Trophoblast cell (in vitro differentiated cells and primary cell): Measurements from ENCODE around the gene POPDC2.
A peak's percentile ranks its signal among the peaks of the same experiment; 100 is the strongest.

ENCODE experiments used
- DNase-seq, 2 donors: peaks; one replicate each; pipeline ENCODE4 v3.0.0-alpha.2; 2016
- H2AFZ ChIP-seq: 2 replicates; pipeline ENCODE4 v1.6.1; 2013; ENCODE audit warnings: low read length, moderate library complexity, mild to moderate bottlenecking; ENCODE audit not compliant: insufficient read depth, poor library complexity
- H2AK5ac ChIP-seq: 2 replicates; pipeline ENCODE4 v1.6.1; 2013; ENCODE audit warnings: mild to moderate bottlenecking, low read length
- H2BK120ac ChIP-seq: 2 replicates; pipeline ENCODE4 v1.6.1; 2013; ENCODE audit warnings: low read length, mild to moderate bottlenecking, moderate library complexity; ENCODE audit not compliant: insufficient read depth, poor library complexity
- H2BK12ac ChIP-seq: 2 replicates; pipeline ENCODE4 v1.6.1; 2013; ENCODE audit warnings: mild to moderate bottlenecking, low read length, moderate library complexity
- H2BK5ac ChIP-seq: 2 replicates; pipeline ENCODE4 v1.6.1; 2013; ENCODE audit warnings: low read length, low read depth, moderate library complexity, mild to moderate bottlenecking; ENCODE audit not compliant: poor library complexity
- H3K14ac ChIP-seq: 2 replicates; pipeline ENCODE4 v1.6.1; 2013; ENCODE audit warnings: mild to moderate bottlenecking, low read length
- H3K18ac ChIP-seq: 2 replicates; pipeline ENCODE4 v1.6.1; 2013; ENCODE audit warnings: mild to moderate bottlenecking, low read length
- H3K23ac ChIP-seq: 2 replicates; pipeline ENCODE4 v1.6.1; 2013; ENCODE audit warnings: low read length
- H3K27ac ChIP-seq: 2 replicates; pipeline ENCODE4 v1.5.1; 2013; ENCODE audit warnings: low read depth, mild to moderate bottlenecking, inconsistent platforms, low read length, moderate library complexity
- H3K27me3 ChIP-seq: 2 replicates; pipeline ENCODE4 v1.6.1; 2013; ENCODE audit warnings: inconsistent platforms, mild to moderate bottlenecking, low read length, moderate library complexity; ENCODE audit not compliant: insufficient read depth
- H3K36me3 ChIP-seq, 2 experiments: 1 replicate in 1 of 2; 2 replicates in 1 of 2; pipeline ENCODE4 v1.6.1; 2013; ENCODE audit warnings: low read length in 2 of 2, mild to moderate bottlenecking in 2 of 2, moderate library complexity in 1 of 2; ENCODE audit not compliant: insufficient read depth in 2 of 2, control insufficient read depth in 1 of 2
- H3K4ac ChIP-seq: 2 replicates; pipeline ENCODE4 v1.6.1; 2013; ENCODE audit warnings: low read depth, mild to moderate bottlenecking, low read length, moderate library complexity
- H3K4me1 ChIP-seq, 2 experiments: 1 replicate in 1 of 2; 2 replicates in 1 of 2; pipeline ENCODE4 v1.6.1; 2013; ENCODE audit warnings: low read length in 2 of 2, mild to moderate bottlenecking in 2 of 2, moderate library complexity in 1 of 2; ENCODE audit not compliant: insufficient read depth in 2 of 2, control insufficient read depth in 1 of 2
- H3K4me2 ChIP-seq: 2 replicates; pipeline ENCODE4 v1.6.1; 2013; ENCODE audit warnings: inconsistent platforms, mild to moderate bottlenecking, low read length, moderate library complexity
- H3K4me3 ChIP-seq: 2 replicates; pipeline ENCODE4 v1.5.1; 2013; ENCODE audit warnings: mild to moderate bottlenecking, low read depth, low read length, inconsistent platforms
- H3K79me1 ChIP-seq: one replicate; pipeline ENCODE4 v1.6.1; 2013; ENCODE audit warnings: low read length
- H3K79me2 ChIP-seq: 2 replicates; pipeline ENCODE4 v1.6.1; 2013; ENCODE audit warnings: low read length, mild to moderate bottlenecking; ENCODE audit not compliant: control insufficient read depth, insufficient read depth, poor library complexity
- H3K9ac ChIP-seq: 2 replicates; pipeline ENCODE4 v1.6.1; 2013; ENCODE audit warnings: mild to moderate bottlenecking, low read length
- H3K9me3 ChIP-seq: 2 replicates; pipeline ENCODE4 v1.6.1; 2013; ENCODE audit warnings: low read depth, mild to moderate bottlenecking, control low read depth, inconsistent platforms, low read length; ENCODE audit not compliant: insufficient read depth
- H4K12ac ChIP-seq: 2 replicates; pipeline ENCODE4 v1.6.1; 2013; ENCODE audit warnings: low read depth, mild to moderate bottlenecking, low read length, moderate library complexity
- H4K8ac ChIP-seq: 2 replicates; pipeline ENCODE4 v1.6.1; 2013; ENCODE audit warnings: low read depth, mild to moderate bottlenecking, low read length, moderate library complexity
- H4K91ac ChIP-seq: one replicate; pipeline ENCODE4 v1.6.1; 2013; ENCODE audit warnings: low read depth, mild to moderate bottlenecking, low read length, moderate library complexity
- WGBS: extraction: QIAGEN DNeasy Blood & Tissue Kit; methylation state at CpG from one replicate; pipeline ENCODE4 v1.1.7; 2013; ENCODE audit warnings: missing lambda C conversion rate; ENCODE audit not compliant: insufficient read length, insufficient coverage; ENCODE audit errors: extremely low coverage; 5-methylcytosine and 5-hydroxymethylcytosine counted together

The POPDC2 gene

DNA sequence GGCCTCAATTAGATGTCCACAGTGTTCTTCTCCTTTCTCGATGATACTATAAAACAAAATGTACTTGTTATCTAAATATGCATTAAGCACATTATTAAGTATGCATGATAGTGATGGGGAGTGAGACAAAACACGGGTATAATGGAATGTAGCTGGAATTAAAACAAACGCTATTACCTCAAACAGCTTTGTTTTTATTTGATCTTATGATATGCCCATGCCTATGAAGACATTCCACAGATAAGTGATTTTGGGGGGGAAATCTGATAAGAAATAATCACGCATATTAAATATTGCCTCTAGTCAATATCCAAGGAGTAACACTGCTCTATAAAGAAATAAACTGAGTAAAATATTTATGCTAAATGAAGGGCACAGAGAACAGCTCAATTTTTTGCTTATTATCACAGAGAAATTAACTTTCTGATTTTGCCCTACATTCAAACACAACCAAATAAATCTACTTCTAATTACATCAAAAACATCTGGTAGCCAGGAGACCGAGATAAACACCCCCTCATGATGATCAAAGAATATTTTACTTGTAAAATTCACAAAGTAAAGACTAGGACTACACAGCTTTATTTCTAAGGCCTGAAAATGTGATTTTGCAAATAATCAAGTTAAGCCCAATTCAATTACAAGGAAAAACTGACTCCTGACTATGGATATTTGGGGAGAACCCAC lies 14.9 kb upstream of the POPDC2 start:
- DNase-seq: no peak

DNA sequence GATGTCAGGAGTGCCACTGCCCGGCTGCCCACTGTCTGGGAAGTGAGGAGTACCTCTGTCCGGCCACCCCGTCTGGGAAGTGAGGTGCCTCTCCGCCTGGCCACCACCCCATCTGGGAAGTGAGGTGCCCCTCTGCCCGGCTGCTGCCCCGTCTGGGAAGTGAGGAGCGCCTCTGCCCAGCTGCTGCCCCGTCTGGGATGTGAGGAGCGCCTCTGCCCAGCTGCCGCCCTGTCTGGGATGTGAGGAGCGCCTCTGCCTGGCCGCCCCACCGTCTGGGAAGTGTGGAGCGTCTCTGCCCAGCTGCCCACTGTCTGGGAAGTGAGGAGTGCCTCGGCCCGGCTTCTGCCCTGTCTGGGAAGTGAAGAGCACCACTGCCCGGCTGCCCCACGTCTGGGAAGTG lies 13.5 kb upstream of the POPDC2 start:
- H4K91ac ChIP-seq: no peak overlapping the region
- H2BK12ac ChIP-seq: no peak overlapping the region

More for the DNA sequence above, 14.9 kb upstream of the POPDC2 start:
- H2AFZ ChIP-seq: no peak overlapping the region
- H3K4me2 ChIP-seq: peak overlapping the region; percentile 57
- no peak overlapping the region for H2BK12ac ChIP-seq
- no peak overlapping the region for H2BK120ac ChIP-seq
- WGBS: no CpG with 5 or more reads among the region's 5 CpGs
- H3K4me3 ChIP-seq: no peak overlapping the region
- H3K23ac ChIP-seq: no peak overlapping the region
- H2AK5ac ChIP-seq: no peak overlapping the region
- H4K8ac ChIP-seq: no peak overlapping the region
- H3K9me3 ChIP-seq: peaks cover 3% of the 10 kb centered on the region
- H3K79me2 ChIP-seq: peaks cover 4% of the 10 kb centered on the region
- H3K36me3 ChIP-seq: peaks cover 9 to 16% of the 10 kb centered on the region in 2 experiments
- peak overlapping the region; percentile 52 for H3K4ac ChIP-seq
- H4K91ac ChIP-seq: no peak overlapping the region
- H4K12ac ChIP-seq: no peak overlapping the region
- peaks cover 2 to 6% of the 10 kb centered on the region in 2 experiments for H3K4me1 ChIP-seq
- H3K79me1 ChIP-seq: peaks cover 10% of the 10 kb centered on the region
- H3K9ac ChIP-seq: no peak overlapping the region
- no peaks in the 10 kb centered on the region for H3K27me3 ChIP-seq
- H3K18ac ChIP-seq: no peak overlapping the region
- H2BK5ac ChIP-seq: no peak overlapping the region
- no peak overlapping the region for H3K14ac ChIP-seq
- H3K27ac ChIP-seq: no peak overlapping the region

DNA sequence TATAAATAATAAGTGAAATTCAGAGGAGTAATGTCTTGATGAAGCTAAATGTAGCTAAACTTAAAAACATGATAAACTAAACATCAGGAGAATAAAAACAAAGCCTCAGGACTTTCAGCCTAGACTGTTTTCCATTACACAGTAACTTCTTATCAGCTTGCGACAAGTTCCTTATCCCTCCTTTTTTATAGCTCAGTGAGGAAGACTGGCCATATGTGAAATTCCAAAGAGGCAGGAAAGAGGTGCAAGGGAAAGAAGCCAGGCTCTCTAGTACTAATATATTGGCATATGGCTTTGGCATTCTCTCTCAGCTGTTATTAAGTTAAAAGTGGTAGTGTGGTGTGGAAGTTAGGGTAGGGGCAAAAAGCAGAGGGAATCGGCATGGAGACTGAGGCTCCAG lies 12.4 kb upstream of the POPDC2 start:
- H3K4ac ChIP-seq: no peak overlapping the region
- no peak overlapping the region for H3K4me2 ChIP-seq
- no peak for DNase-seq
- no peak overlapping the region for H3K18ac ChIP-seq
- H4K8ac ChIP-seq: no peak overlapping the region
- no peak overlapping the region for H2BK12ac ChIP-seq
- H3K79me1 ChIP-seq: peaks cover 5% of the 10 kb centered on the region
- H3K79me2 ChIP-seq: peaks cover 4% of the 10 kb centered on the region
- no peak overlapping the region for H4K91ac ChIP-seq
- no peak overlapping the region for H3K14ac ChIP-seq
- no peak overlapping the region for H3K27ac ChIP-seq
- H2BK120ac ChIP-seq: no peak overlapping the region
- peaks cover 3% of the 10 kb centered on the region for H3K9me3 ChIP-seq
- H3K36me3 ChIP-seq: peaks cover 9 to 17% of the 10 kb centered on the region in 2 experiments
- no peak overlapping the region for H3K23ac ChIP-seq
- H2AFZ ChIP-seq: no peak overlapping the region
- no peaks in the 10 kb centered on the region for H3K27me3 ChIP-seq
- peaks cover 0 to 3% of the 10 kb centered on the region in 2 experiments for H3K4me1 ChIP-seq
- H2AK5ac ChIP-seq: no peak overlapping the region
- H4K12ac ChIP-seq: no peak overlapping the region
- no peak overlapping the region for H2BK5ac ChIP-seq
- H3K9ac ChIP-seq: no peak overlapping the region
- no CpG with 5 or more reads among the region's 2 CpGs for WGBS
- no peak overlapping the region for H3K4me3 ChIP-seq

More for the DNA sequence above, 13.5 kb upstream of the POPDC2 start:
- Histone ChIP-seq H4K8ac (no peak overlapping the region), H3K14ac (no peak overlapping the region), H3K4me1 (peaks cover 0 to 3% of the 10 kb centered on the region in 2 experiments), H3K79me2 (peaks cover 4% of the 10 kb centered on the region), H3K9me3 (peaks cover 3% of the 10 kb centered on the region), H4K12ac (no peak overlapping the region), H3K4me2 (no peak overlapping the region), H2BK5ac (no peak overlapping the region), H3K27me3 (no peaks in the 10 kb centered on the region), H3K4me3 (no peak overlapping the region), H2BK120ac (no peak overlapping the region), H2AFZ (no peak overlapping the region), H3K79me1 (peaks cover 5% of the 10 kb centered on the region), H3K18ac (no peak overlapping the region), H3K23ac (no peak overlapping the region), H3K36me3 (peaks cover 9 to 16% of the 10 kb centered on the region in 2 experiments), H3K4ac (no peak overlapping the region), H3K27ac (no peak overlapping the region), H3K9ac (no peak overlapping the region), H2AK5ac (no peak overlapping the region)
- DNase-seq: no peak
- no CpG with 5 or more reads among the region's 18 CpGs for WGBS

GRCh38 chr3:119669906-119670570 lies 9.6 kb upstream of the POPDC2 start:
- no peak overlapping the region for H2AFZ ChIP-seq
- no peak overlapping the region for H4K8ac ChIP-seq
- no peak for DNase-seq
- no peak overlapping the region for H3K18ac ChIP-seq
- H3K14ac ChIP-seq: no peak overlapping the region
- H2BK12ac ChIP-seq: no peak overlapping the region
- no peak overlapping the region for H4K91ac ChIP-seq
- H3K4me2 ChIP-seq: no peak overlapping the region
- H3K23ac ChIP-seq: no peak overlapping the region
- H3K4me1 ChIP-seq: peaks cover 3 to 4% of the 10 kb centered on the region in 2 experiments
- no peak overlapping the region for H2BK5ac ChIP-seq
- H3K79me1 ChIP-seq: peaks cover 4% of the 10 kb centered on the region
- peaks cover 9 to 17% of the 10 kb centered on the region in 2 experiments for H3K36me3 ChIP-seq
- no peaks in the 10 kb centered on the region for H3K27me3 ChIP-seq
- H3K4me3 ChIP-seq: no peak overlapping the region
- H3K79me2 ChIP-seq: no peaks in the 10 kb centered on the region
- peaks cover 3% of the 10 kb centered on the region for H3K9me3 ChIP-seq
- H3K27ac ChIP-seq: no peak overlapping the region
- H4K12ac ChIP-seq: no peak overlapping the region
- WGBS: no CpG with 5 or more reads among the region's 5 CpGs
- no peak overlapping the region for H3K9ac ChIP-seq
- H2AK5ac ChIP-seq: no peak overlapping the region
- no peak overlapping the region for H3K4ac ChIP-seq
- no peak overlapping the region for H2BK120ac ChIP-seq
